ENCODE data around the gene HSD17B8.

HSD17B8 gene

DNA sequence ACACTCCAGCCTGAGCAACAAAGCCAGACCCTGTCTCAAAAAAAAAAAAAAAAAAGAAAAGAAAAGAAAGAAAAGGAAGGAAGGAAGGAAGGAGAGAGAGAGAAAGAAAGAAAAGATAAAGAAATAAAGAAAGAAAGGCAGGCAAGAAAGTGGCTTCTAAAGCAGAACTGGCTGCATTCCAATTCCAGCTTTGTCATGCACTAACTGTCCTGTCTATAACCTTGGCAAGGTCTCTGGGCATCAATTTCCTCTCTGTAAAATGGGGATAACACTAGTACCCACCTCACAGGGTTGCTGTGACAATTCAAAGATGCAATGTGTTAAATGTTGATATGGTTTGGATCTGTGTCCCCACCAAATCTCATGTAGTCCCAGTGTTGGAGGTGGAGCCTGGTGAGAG is 31.9 kb downstream of the HSD17B8 start:
- DNase-seq (ENCODE audit: low read depth in 1 of 2, low spot score in 1 of 2) = no peak

DNA sequence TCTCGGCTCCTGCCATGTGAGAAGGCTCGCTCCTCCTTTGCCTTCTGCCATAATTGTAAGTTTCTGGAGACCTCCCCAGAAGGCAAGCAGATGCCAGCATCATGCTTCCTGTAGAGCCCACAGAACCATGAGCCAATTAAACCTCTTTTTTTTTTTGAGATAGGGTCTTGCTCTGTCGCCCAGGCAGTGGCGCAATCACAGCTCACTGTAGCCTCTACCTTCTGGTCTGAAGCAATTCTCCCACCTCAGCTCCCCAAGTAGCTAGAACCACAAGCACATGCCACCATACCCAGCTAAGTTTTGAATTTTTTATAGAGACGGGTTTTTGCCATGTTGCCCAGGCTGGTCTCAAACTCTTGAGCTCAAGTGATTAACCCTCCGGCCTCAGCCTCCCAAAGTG is 32.4 kb downstream of the HSD17B8 start:
- DNase-seq (ENCODE audit: low read depth in 1 of 2, low spot score in 1 of 2) = no peak

DNA sequence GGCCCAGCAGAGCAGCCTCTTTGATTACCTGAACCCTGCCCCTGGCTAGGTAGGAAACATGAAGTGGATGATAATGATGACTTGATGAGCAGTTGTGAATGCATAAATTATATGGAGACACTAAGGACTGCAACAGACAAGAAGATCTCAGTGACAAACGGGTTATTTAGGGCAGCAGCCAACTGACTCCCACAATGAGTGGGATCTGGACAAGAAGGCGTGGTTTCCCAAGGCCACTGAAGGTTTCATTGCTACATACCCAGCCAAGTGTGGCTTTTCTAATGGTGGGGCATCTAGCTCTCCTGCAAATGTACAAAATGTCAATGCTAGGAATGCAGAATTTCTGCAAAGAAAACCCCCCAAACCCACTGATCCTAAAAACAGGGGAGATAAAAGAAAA is 33.3 kb downstream of the HSD17B8 start:
- no peak for DNase-seq (ENCODE audit: low read depth in 1 of 2, low spot score in 1 of 2)

GRCh38 chr6:33241968-33242367 is 37.5 kb downstream of the HSD17B8 start:
- no peak for DNase-seq (ENCODE audit: low read depth in 1 of 2, low spot score in 1 of 2)

DNA sequence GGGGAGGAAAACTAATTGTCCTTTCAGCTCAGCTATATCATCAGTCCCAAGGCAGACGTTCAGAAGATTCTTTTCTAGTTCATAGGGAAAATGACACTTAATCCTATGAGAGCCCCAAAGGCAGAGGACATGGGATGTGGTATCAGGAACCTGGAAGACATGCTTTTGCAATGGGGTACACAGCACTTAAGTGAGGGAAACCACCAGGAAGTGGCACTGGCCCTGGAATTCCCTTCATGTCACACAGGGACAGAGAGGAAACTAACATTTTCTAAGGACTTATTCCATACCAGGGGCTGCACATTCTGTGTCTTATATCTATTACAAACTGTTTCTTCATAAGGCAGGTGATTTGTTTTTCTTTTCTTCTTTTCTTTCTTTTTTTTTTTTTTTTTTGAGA is 39.0 kb downstream of the HSD17B8 start:
- no peak for DNase-seq (ENCODE audit: low read depth in 1 of 2, low spot score in 1 of 2)

- peak; percentile 78 to 87 for DNase-seq (ENCODE audit: low read depth in 1 of 2, low spot score in 1 of 2)
Measured at GRCh38 chr6:33247977-33248642, 43.7 kb downstream of the HSD17B8 start.

GRCh38 chr6:33248643-33248931 is 44.1 kb downstream of the HSD17B8 start:
- DNase-seq (ENCODE audit: low read depth in 1 of 2, low spot score in 1 of 2) = no peak

- DNase-seq (ENCODE audit: low read depth in 1 of 2, low spot score in 1 of 2) = peak; percentile 86
Measured at GRCh38 chr6:33248932-33249731, 44.7 kb downstream of the HSD17B8 start.

GRCh38 chr6:33249732-33250630 is 45.5 kb downstream of the HSD17B8 start:
- no peak for DNase-seq (ENCODE audit: low read depth in 1 of 2, low spot score in 1 of 2)

DNA sequence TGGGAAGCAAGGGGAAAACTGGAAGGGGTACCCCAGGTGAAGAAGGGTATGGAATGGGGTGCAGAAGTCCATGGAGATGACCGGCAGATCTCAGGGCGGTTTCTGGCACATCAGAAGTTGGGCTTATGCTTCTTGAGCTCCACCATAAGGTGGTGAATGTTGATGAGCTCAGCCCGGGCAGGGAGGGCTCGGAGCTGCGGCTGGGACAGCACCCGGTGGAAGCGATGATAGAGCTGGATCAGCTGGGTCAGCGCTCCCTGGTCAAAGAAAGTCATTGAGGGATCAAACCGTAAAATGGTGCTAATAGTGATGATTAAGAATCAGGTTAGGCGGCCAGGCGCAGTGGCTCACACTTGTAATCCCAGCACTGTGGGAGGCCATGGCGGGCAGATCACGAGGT is 46.3 kb downstream of the HSD17B8 start:
- DNase-seq (ENCODE audit: low read depth in 1 of 2, low spot score in 1 of 2) = no peak

- DNase-seq (ENCODE audit: low read depth in 1 of 2, low spot score in 1 of 2) = no peak
Measured at GRCh38 chr6:33251395-33252012, 47.0 kb downstream of the HSD17B8 start.

DNA sequence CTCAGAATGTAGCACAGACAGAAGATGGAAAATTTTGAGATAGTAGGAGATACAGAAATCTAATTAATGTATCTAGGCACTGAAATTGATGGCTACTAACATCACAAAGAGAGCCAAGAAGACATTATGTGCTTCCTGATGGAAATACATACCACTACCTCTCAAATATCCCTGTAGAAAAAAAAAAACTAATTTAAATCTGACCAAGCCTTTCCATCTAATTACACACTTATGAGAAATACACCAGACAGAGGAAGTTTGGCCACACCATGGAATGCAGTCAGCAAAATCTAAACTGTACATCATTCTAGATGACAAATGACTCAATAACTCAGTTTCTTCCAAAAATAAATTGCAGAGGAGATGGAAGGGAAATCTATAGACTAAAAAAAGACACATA is 48.3 kb downstream of the HSD17B8 start:
- no peak for DNase-seq (ENCODE audit: low read depth in 1 of 2, low spot score in 1 of 2)

- DNase-seq (ENCODE audit: low read depth in 1 of 2, low spot score in 1 of 2) = no peak
Measured at GRCh38 chr6:33254591-33254990, 50.1 kb downstream of the HSD17B8 start.
